ENCODE results near the gene TMTC1. TPM values are rescaled to one million over a fixed set of nuclear protein-coding genes. Genes with fewer than 3 reads are reported as not detected.
A peak's percentile ranks its signal among the peaks of the same experiment; 100 is the strongest.

TMTC1 gene
- total and polyA plus RNA-seq, 4 donors, result 20.5 to 87.6 (median 34.5) TPM

DNA sequence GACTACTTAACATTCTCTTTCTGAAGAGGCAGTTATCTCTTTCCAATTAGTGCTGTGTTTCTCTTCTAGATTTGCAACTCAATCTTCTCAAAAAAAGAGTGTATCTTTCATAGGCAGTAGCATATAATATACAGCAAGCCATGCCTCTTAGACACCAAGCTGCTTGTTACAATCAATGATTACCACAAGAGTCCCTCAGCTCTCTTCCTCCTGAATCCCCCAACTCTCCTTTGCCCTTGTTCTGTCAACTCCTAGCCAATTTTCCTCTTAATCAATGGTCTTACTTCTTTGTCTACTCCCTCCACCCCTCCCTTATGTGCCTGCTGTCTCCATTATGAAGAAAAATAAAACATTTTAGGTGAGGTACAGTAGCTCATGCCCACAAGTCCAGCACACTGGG, 2.6 kb downstream of the TMTC1 start:
- Histone ChIP-seq H3K27ac (ENCODE audit: low read depth, low read length) (no peak overlapping the region), H3K9me3 (ENCODE audit: control insufficient read depth, insufficient read depth, low read length) (peaks cover 4% of the 10 kb centered on the region), H3K27me3 (ENCODE audit: control insufficient read depth, insufficient read depth, low read length) (peaks cover 11% of the 10 kb centered on the region), H3K4me1 (ENCODE audit: control insufficient read depth, insufficient read depth, low read length) (peaks cover 11% of the 10 kb centered on the region), H3K36me3 (ENCODE audit: control insufficient read depth, insufficient read depth, low read length) (no peaks in the 10 kb centered on the region), H3K4me3 (ENCODE audit: low read depth, low read length) (no peak overlapping the region)
- peak in 2 of 6 donors; percentile 17 to 59 for DNase-seq (ENCODE audit: low read depth in 4 of 6, low spot score in 6 of 6)

DNA sequence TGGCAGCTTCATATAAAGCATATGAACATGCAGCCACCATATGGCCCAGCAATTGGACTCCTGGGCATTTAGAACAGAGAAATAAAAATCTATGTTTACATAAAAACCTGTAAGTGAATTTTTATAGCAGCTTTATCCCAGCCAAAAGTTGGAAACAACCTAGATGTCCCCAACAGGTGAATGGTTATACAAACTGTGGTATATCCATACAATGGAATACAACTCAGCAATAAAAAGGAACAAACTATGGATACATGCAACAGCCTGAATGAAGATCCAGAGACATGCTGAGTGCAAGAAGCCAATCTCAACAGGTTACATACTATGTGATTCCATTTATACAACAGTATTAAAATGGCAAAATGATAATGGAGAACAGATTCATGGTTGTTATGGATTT, 3.7 kb downstream of the TMTC1 start:
- Histone ChIP-seq H3K27me3 (ENCODE audit: control insufficient read depth, insufficient read depth, low read length) (peaks cover 11% of the 10 kb centered on the region), H3K27ac (ENCODE audit: low read depth, low read length) (no peak overlapping the region), H3K4me1 (ENCODE audit: control insufficient read depth, insufficient read depth, low read length) (peaks cover 11% of the 10 kb centered on the region), H3K9me3 (ENCODE audit: control insufficient read depth, insufficient read depth, low read length) (peaks cover 5% of the 10 kb centered on the region), H3K36me3 (ENCODE audit: control insufficient read depth, insufficient read depth, low read length) (no peaks in the 10 kb centered on the region), H3K4me3 (ENCODE audit: low read depth, low read length) (no peak overlapping the region)
- DNase-seq (ENCODE audit: low read depth in 4 of 6, low spot score in 6 of 6), result no peak

DNA sequence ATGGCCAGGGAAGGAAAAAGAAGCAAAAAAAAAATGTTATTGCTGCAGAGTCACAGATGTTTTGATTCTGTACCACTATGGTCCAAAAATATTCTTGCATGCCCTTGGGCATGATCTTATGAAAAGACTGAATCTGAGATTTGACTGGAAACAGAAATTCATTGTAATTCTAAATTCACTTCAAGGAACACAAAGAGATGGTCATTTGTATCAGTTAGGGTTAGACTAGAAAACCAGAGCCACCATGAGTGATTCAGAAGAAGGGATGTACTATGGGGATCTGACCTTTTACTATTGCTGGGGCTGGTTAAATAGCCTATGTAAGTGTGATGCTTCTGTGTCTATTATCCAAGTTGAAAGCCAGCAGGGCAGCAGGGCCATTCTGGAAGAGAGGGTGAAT, 5.2 kb downstream of the TMTC1 start:
- Histone ChIP-seq H3K4me3 (ENCODE audit: low read depth, low read length) (no peak overlapping the region), H3K36me3 (ENCODE audit: control insufficient read depth, insufficient read depth, low read length) (no peaks in the 10 kb centered on the region), H3K27me3 (ENCODE audit: control insufficient read depth, insufficient read depth, low read length) (peaks cover 11% of the 10 kb centered on the region), H3K27ac (ENCODE audit: low read depth, low read length) (no peak overlapping the region), H3K9me3 (ENCODE audit: control insufficient read depth, insufficient read depth, low read length) (peaks cover 5% of the 10 kb centered on the region), H3K4me1 (ENCODE audit: control insufficient read depth, insufficient read depth, low read length) (peaks cover 8% of the 10 kb centered on the region)
- DNase-seq (ENCODE audit: low read depth in 4 of 6, low spot score in 6 of 6), result no peak

DNA sequence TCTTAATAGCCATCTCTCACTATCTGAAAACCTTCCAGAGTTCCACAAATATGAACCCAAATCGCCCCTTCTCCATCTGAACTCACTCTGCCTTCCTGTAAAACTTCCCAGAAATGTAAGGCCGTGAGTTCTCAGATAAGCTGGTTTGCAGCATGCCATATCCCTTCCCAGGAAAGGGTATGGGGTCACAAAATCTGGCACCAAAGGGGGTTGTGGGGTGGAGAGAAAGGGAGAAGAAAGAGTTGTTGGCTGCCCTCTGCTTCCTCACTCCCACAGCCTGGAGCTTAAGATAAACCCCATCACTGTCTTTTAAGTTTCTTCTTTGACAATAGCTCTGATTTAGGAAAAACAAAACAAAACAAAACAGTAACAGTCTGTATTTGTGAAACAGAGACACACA, 10.7 kb downstream of the TMTC1 start:
- no peak overlapping the region for H3K4me3 ChIP-seq (ENCODE audit: low read depth, low read length)
- peaks cover 1% of the 10 kb centered on the region for H3K9me3 ChIP-seq (ENCODE audit: control insufficient read depth, insufficient read depth, low read length)
- no peak for DNase-seq (ENCODE audit: low read depth in 4 of 6, low spot score in 6 of 6)
- no peaks in the 10 kb centered on the region for H3K27me3 ChIP-seq (ENCODE audit: control insufficient read depth, insufficient read depth, low read length)
- H3K36me3 ChIP-seq (ENCODE audit: control insufficient read depth, insufficient read depth, low read length), result no peaks in the 10 kb centered on the region
- WGBS (ENCODE audit: insufficient coverage), result 83% methylated on average over 1 of the region's 2 CpGs
- no peak overlapping the region for H3K27ac ChIP-seq (ENCODE audit: low read depth, low read length)
- no peaks in the 10 kb centered on the region for H3K4me1 ChIP-seq (ENCODE audit: control insufficient read depth, insufficient read depth, low read length)

DNA sequence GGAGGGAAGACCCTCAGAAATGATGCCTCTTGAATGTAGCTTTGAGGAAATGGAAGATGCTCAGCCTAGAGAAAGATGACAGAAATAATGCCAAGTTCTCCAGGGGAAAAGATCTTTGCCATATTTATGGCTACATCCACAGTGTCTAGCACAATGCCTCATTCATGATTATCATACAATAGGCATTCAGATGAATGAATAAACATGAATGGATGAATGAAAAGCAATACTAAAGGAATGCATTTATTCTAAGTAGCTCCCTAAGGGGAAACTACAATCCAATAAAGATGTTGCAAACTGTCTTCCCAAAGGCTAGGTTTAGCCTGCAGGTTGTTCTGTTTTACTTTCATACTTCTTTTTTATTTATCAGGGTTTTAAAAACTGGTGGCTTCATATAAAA, 12.0 kb downstream of the TMTC1 start:
- H3K27ac ChIP-seq (ENCODE audit: low read depth, low read length), result no peak overlapping the region
- no peaks in the 10 kb centered on the region for H3K27me3 ChIP-seq (ENCODE audit: control insufficient read depth, insufficient read depth, low read length)
- no peaks in the 10 kb centered on the region for H3K4me1 ChIP-seq (ENCODE audit: control insufficient read depth, insufficient read depth, low read length)
- no peak overlapping the region for H3K4me3 ChIP-seq (ENCODE audit: low read depth, low read length)
- H3K36me3 ChIP-seq (ENCODE audit: control insufficient read depth, insufficient read depth, low read length), result no peaks in the 10 kb centered on the region
- H3K9me3 ChIP-seq (ENCODE audit: control insufficient read depth, insufficient read depth, low read length), result peaks cover 1% of the 10 kb centered on the region
- DNase-seq (ENCODE audit: low read depth in 4 of 6, low spot score in 6 of 6), result no peak

DNA sequence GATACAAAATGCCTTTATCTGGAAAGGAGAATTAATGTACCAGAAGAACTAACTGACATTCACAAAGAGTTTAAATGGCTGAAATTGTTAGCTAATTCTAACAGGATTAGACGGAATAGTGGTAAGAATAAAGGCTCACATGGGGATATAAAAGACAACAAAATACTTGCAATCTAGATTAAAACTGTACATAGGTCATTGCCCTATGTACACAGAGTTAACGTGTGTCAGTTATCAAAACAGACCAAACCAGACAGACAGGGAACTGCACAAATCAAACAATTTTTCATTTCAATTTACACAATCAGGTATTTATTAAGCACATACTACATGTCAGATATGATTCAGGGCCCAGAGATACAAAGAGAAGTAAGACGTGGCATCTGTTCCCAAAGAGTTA, 12.6 kb downstream of the TMTC1 start:
- Histone ChIP-seq H3K36me3 (ENCODE audit: control insufficient read depth, insufficient read depth, low read length) (no peaks in the 10 kb centered on the region), H3K4me1 (ENCODE audit: control insufficient read depth, insufficient read depth, low read length) (no peaks in the 10 kb centered on the region), H3K27me3 (ENCODE audit: control insufficient read depth, insufficient read depth, low read length) (no peaks in the 10 kb centered on the region), H3K4me3 (ENCODE audit: low read depth, low read length) (no peak overlapping the region), H3K9me3 (ENCODE audit: control insufficient read depth, insufficient read depth, low read length) (peaks cover 1% of the 10 kb centered on the region), H3K27ac (ENCODE audit: low read depth, low read length) (no peak overlapping the region)
- no peak for DNase-seq (ENCODE audit: low read depth in 4 of 6, low spot score in 6 of 6)
- WGBS (ENCODE audit: insufficient coverage), result 78% methylated on average over 2 of the region's 3 CpGs

DNA sequence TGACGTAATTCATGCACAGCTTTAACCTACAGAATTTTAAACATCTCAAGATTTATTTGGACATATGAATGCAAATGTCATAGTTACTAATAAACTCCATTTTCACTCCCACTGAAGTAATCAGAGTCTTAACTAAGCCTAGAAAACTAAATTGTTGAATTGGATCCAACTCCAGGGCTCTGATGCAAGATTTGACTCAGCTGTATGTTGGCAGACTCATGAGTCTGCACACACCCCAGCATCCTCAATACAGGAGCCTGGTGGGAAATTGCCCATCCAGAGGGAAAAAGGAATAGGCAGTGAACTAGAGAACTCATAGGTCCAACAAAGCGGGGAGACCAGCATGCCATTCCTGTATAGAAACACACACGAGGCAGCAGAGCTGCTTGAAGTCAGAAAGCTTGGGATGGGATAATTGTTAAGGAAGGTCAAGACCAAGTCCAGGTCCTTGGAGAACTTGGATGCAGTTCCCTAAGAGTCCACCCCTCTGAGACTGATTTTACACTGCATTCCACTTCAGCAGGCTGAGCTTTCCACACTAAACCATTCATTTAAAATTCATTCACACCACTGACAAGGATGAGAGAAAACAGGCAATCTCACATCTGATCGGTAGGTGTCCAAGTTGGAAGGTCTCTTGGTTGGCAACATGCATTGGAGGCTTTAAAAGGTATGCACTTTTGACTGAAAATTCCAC, 14.4 kb downstream of the TMTC1 start:
- DNase-seq (ENCODE audit: low read depth in 4 of 6, low spot score in 6 of 6), result peak in 1 of 6 donors; percentile 27

DNA sequence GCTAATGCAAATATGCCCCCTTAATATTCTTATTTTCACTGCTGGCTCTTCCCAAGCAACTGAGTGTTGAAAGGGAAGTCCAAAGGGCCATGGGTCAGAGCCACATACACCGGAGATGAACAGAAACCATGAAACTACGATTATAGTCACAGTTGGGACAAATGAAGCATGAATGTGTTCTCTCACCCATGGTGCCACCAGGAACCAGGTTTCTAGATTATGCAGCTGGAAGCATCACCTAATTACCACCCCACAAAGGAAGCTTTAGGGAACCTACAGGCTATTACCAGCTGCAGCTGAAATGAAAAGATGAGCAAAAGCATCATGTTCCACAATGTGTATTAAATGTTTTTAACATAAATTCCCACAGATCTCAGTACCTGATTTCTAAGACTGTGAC, 15.4 kb downstream of the TMTC1 start:
- 57% methylated on average over 1 of the region's 2 CpGs for WGBS (ENCODE audit: insufficient coverage)
- Histone ChIP-seq H3K4me1 (ENCODE audit: control insufficient read depth, insufficient read depth, low read length) (no peaks in the 10 kb centered on the region), H3K36me3 (ENCODE audit: control insufficient read depth, insufficient read depth, low read length) (no peaks in the 10 kb centered on the region), H3K27ac (ENCODE audit: low read depth, low read length) (no peak overlapping the region), H3K9me3 (ENCODE audit: control insufficient read depth, insufficient read depth, low read length) (no peaks in the 10 kb centered on the region), H3K4me3 (ENCODE audit: low read depth, low read length) (no peak overlapping the region), H3K27me3 (ENCODE audit: control insufficient read depth, insufficient read depth, low read length) (no peaks in the 10 kb centered on the region)
- peak in 1 of 6 donors; percentile 27 for DNase-seq (ENCODE audit: low read depth in 4 of 6, low spot score in 6 of 6)

More for the DNA sequence above, 14.4 kb downstream of the TMTC1 start:
- Histone ChIP-seq H3K9me3 (ENCODE audit: control insufficient read depth, insufficient read depth, low read length) (no peaks in the 10 kb centered on the region), H3K36me3 (ENCODE audit: control insufficient read depth, insufficient read depth, low read length) (no peaks in the 10 kb centered on the region), H3K4me1 (ENCODE audit: control insufficient read depth, insufficient read depth, low read length) (no peaks in the 10 kb centered on the region), H3K4me3 (ENCODE audit: low read depth, low read length) (no peak overlapping the region), H3K27ac (ENCODE audit: low read depth, low read length) (no peak overlapping the region), H3K27me3 (ENCODE audit: control insufficient read depth, insufficient read depth, low read length) (no peaks in the 10 kb centered on the region)
- 62% methylated on average over 2 of the region's 4 CpGs for WGBS (ENCODE audit: insufficient coverage)

DNA sequence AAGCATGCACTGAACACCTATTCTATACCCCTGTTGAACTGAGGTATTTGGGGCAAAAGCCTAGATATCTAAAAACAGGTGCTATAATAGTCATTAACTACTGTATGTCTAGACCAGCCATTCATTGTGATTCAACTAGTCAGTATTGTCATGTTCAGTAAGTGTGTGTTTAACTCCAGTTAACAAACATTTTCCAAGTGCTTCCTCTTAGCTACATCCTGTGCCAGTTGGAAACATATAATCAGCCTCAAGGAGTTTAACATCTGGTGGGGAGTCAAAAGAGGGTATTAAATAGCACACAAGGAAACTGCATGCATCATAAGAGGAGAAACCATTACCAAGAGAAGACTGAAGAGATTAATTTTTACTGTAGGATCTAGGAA, 20.4 kb downstream of the TMTC1 start:
- no peak overlapping the region for H3K4me3 ChIP-seq (ENCODE audit: low read depth, low read length)
- H3K27me3 ChIP-seq (ENCODE audit: control insufficient read depth, insufficient read depth, low read length), result no peaks in the 10 kb centered on the region
- H3K4me1 ChIP-seq (ENCODE audit: control insufficient read depth, insufficient read depth, low read length), result peaks cover 3% of the 10 kb centered on the region
- H3K9me3 ChIP-seq (ENCODE audit: control insufficient read depth, insufficient read depth, low read length), result no peaks in the 10 kb centered on the region
- no peak overlapping the region for H3K27ac ChIP-seq (ENCODE audit: low read depth, low read length)
- no peaks in the 10 kb centered on the region for H3K36me3 ChIP-seq (ENCODE audit: control insufficient read depth, insufficient read depth, low read length)
- peak in 1 of 6 donors; percentile 33 for DNase-seq (ENCODE audit: low read depth in 4 of 6, low spot score in 6 of 6)

DNA sequence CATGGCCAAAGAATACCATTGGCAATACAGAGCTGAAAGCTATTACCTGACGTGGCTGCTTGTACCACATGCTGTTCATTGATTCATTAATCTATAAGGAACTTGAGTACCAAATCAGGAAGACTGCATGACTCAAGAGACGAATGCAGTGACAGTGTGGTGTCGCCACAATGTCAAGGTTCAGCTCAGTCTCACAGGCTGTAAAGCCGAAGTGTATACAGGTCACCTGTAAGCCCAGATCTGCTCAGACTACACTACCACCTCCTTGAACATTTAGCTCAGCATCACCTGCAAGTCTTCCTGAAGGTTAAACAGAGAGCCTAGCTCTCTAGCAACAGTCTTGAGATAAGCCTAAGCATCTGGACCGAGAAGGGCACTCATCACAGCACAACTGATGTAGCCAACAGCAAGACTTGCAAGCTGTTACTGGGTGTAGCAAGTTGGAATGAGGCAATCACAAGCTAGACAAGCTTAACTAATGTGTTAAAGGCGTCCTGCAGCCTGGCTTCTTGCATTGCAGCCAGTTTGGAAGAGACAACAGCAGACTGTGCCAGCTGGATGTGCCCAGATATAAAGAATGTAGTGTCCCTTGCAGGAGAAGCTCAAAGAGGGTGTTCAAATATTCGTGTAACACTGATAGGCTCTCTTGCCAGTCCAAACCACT, 21.0 kb downstream of the TMTC1 start:
- no peaks in the 10 kb centered on the region for H3K9me3 ChIP-seq (ENCODE audit: control insufficient read depth, insufficient read depth, low read length)
- peak in 4 of 6 donors; percentile 47 to 91 (median 60) for DNase-seq (ENCODE audit: low read depth in 4 of 6, low spot score in 6 of 6)
- no peaks in the 10 kb centered on the region for H3K36me3 ChIP-seq (ENCODE audit: control insufficient read depth, insufficient read depth, low read length)
- H3K27me3 ChIP-seq (ENCODE audit: control insufficient read depth, insufficient read depth, low read length), result no peaks in the 10 kb centered on the region
- no peak overlapping the region for H3K27ac ChIP-seq (ENCODE audit: low read depth, low read length)
- H3K4me1 ChIP-seq (ENCODE audit: control insufficient read depth, insufficient read depth, low read length), result peaks cover 3% of the 10 kb centered on the region
- WGBS (ENCODE audit: insufficient coverage), result 70% methylated on average over 5 of the region's 7 CpGs
- H3K4me3 ChIP-seq (ENCODE audit: low read depth, low read length), result no peak overlapping the region

Data from spinal cord (tissue), 10 donors.